Colonic mucosa (tissue), 4 donors: ENCODE measurements around the gene THSD4. TPM values are rescaled to one million over a fixed set of nuclear protein-coding genes. Genes with fewer than 3 reads are reported as not detected.

Source experiments
- DNase-seq: peaks from one replicate; pipeline ENCODE4 v3.0.0-alpha.2; 2020
- H3K27ac ChIP-seq: fragments of 200-600 bp; one replicate; pipeline ENCODE4 v1.8.0; 2021
- H3K27me3 ChIP-seq: fragments of 200-600 bp; one replicate; pipeline ENCODE4 v1.8.0; 2021
- H3K36me3 ChIP-seq: fragments of 200-600 bp; one replicate; pipeline ENCODE4 v1.8.0; 2021
- H3K4me1 ChIP-seq: fragments of 200-600 bp; one replicate; pipeline ENCODE4 v1.8.0; 2021; ENCODE audit warnings: mild to moderate bottlenecking
- H3K4me3 ChIP-seq: fragments of 200-600 bp; one replicate; pipeline ENCODE4 v1.8.0; 2021
- H3K9ac ChIP-seq, 2 donors: one replicate each; pipeline ENCODE4 v1.7.0; 2013; ENCODE audit warnings: control low read depth in 2 of 2, low read depth in 2 of 2, low read length in 2 of 2
- H3K9me3 ChIP-seq: fragments of 200-600 bp; one replicate; pipeline ENCODE4 v1.8.0; 2021
- CTCF ChIP-seq: fragments of 200-600 bp; IDR thresholded peaks from one replicate; pipeline ENCODE4 v1.8.0; 2022; ENCODE audit warnings: antibody characterized with exemption, mild to moderate bottlenecking
- intact Hi-C: fragments of 100-400 bp; cut with DNase I; formaldehyde crosslinking; loops from one replicate; pipeline ENCODE4 v1.14.1; 2022
- total RNA-seq, 2 donors: library from RNA; stranded (reverse); fragmentation: NEBNext Ultra II Directional in 1 of 2; extraction: Animal tissue kit (Norgen Biotek cat#: 25700) in 1 of 2; gene quantifications; one replicate each; pipeline ENCODE4 v1.2.1, GENCODE V29; 2021
- donor health status: healthy.
- donor health status: DM: no; HTN: no; CAD: no.
- donor health status: DM: no; HTN: no; CAD: no.

Gene THSD4
- total RNA-seq, 2 donors from 2014 or later: 18.8 to 23.5 TPM

GRCh38 chr15:71290002-71290401 is 174.7 kb downstream of the THSD4 start:
- no peaks in the 10 kb centered on the region for H3K9me3 ChIP-seq
- DNase-seq: no peak
- H3K36me3 ChIP-seq: no peaks in the 10 kb centered on the region
- no peak for TF ChIP-seq CTCF
- H3K27me3 ChIP-seq: no peaks in the 10 kb centered on the region
- H3K9ac ChIP-seq: no peak overlapping the region
- intact Hi-C loops: no loop called here
- no peak overlapping the region for H3K27ac ChIP-seq
- no peak overlapping the region for H3K4me3 ChIP-seq
- no peaks in the 10 kb centered on the region for H3K4me1 ChIP-seq

- no peak for DNase-seq
- Histone ChIP-seq H3K27me3 (no peaks in the 10 kb centered on the region), H3K9me3 (no peaks in the 10 kb centered on the region), H3K9ac (no peak overlapping the region), H3K4me3 (no peak overlapping the region), H3K27ac (no peak overlapping the region), H3K4me1 (no peaks in the 10 kb centered on the region), H3K36me3 (no peaks in the 10 kb centered on the region)
- intact Hi-C loops: no loop called here
- TF ChIP-seq CTCF: no peak
These were observed 175.8 kb downstream of the THSD4 start for GRCh38 chr15:71290881-71291635.

GRCh38 chr15:71291723-71292122 is 176.5 kb downstream of the THSD4 start:
- Histone ChIP-seq H3K27ac (no peak overlapping the region), H3K4me1 (no peaks in the 10 kb centered on the region), H3K9me3 (no peaks in the 10 kb centered on the region), H3K9ac (no peak overlapping the region), H3K4me3 (no peak overlapping the region), H3K36me3 (no peaks in the 10 kb centered on the region), H3K27me3 (no peaks in the 10 kb centered on the region)
- intact Hi-C loops: no loop called here
- no peak for DNase-seq
- no peak for TF ChIP-seq CTCF

DNA sequence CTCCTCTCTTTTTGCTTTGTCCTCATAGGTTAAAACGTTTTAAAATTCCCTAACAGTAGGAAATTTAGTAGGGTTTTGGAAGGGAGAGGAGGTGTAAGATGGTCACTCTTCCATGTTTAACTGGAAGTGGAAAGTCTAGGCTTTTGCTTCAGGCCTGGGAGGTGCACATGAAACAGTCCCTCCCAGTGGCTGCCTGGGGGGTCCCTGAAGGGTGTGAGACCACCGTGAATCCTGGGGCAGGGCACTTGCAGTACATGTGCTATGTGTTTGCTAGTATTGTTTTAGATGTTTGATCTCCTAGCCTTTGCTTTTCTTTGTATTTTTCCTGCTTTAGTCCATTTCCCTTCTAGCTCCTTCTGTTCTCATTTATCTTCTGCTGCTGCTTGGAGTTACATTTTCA is 178.5 kb downstream of the THSD4 start:
- Histone ChIP-seq H3K36me3 (no peaks in the 10 kb centered on the region), H3K27me3 (no peaks in the 10 kb centered on the region), H3K9ac (no peak overlapping the region), H3K27ac (no peak overlapping the region), H3K4me1 (no peaks in the 10 kb centered on the region), H3K9me3 (no peaks in the 10 kb centered on the region), H3K4me3 (no peak overlapping the region)
- intact Hi-C loops: no loop called here
- TF ChIP-seq CTCF: no peak
- DNase-seq: no peak

DNA sequence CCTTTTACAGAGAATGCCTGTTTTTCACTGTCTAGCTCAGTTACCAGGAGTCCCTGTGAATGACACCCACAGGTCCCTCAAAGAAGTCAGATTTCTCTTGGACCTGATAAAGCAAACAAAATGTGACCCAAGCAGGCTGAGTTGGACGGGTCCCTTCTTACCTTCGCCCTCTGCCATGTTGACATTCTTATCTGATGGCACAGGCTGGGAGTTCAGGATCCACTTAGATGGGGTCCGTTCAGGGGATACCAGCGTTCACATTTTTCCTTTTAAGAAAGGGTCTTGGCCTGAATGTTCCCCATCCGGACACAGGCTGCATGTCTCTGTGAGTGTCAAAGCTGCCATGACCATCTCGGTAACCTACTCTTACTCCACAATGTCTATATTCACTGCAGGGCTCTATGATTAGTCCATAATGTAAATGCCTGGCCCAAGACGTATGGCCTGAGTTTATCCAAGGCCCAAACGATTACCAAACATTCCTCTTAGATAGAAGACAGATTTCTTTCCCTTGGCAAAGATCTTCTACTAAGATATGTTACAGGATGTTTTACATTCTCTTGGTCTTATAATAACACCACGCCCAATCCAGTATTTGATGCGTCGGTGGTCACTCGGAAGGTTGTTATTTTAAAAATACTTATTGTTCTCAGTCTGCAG is 179.1 kb downstream of the THSD4 start:
- TF ChIP-seq CTCF: no peak
- no peaks in the 10 kb centered on the region for H3K9me3 ChIP-seq
- peak overlapping the region; percentile 68 for H3K27ac ChIP-seq
- no peaks in the 10 kb centered on the region for H3K36me3 ChIP-seq
- no peak overlapping the region for H3K9ac ChIP-seq
- no peak for DNase-seq
- H3K4me3 ChIP-seq: no peak overlapping the region
- intact Hi-C loops: no loop called here
- H3K27me3 ChIP-seq: no peaks in the 10 kb centered on the region
- no peaks in the 10 kb centered on the region for H3K4me1 ChIP-seq
